Dermis blood vessel endothelial cell (primary cell): ENCODE results near the gene PDZK1. TPM values are rescaled to one million over a fixed set of nuclear protein-coding genes. Genes with fewer than 3 reads are reported as not detected.
"Not testable (repeated sequence)": the region's sequence is repeated elsewhere in the genome, so short reads cannot be mapped to it uniquely, and the experiment has no call there.

Source experiments
- DNase-seq: peaks from one replicate; pipeline ENCODE4 v3.0.0; 2010
- total RNA-seq: library from RNA; depleted of rRNA; stranded (reverse); fragments of >200 nt; gene quantifications from 2 replicates; pipeline ENCODE4 v1.2.3, GENCODE V29; 2014

PDZK1 gene
- 0.33 and 0.34 TPM in 2 replicates for total RNA-seq

- no peak for DNase-seq
Measured at GRCh38 chr1:145707183-145707867, at the start of gene PDZK1. TSS of gene PDZK1 (minus strand) at chr1:145707368. CDS start at chr1:145688021, 19,347 bp downstream.

- DNase-seq: peak; percentile 73
Measured at GRCh38 chr1:145751491-145752037, 44.4 kb upstream of the PDZK1 start.

- peak; percentile 13 for DNase-seq
Measured at GRCh38 chr1:145750426-145750825, 43.3 kb upstream of the PDZK1 start.

GRCh38 chr1:145747398-145748247 lies 40.5 kb upstream of the PDZK1 start:
- DNase-seq: no peak

- no peak for DNase-seq
Measured at GRCh38 chr1:145740269-145740668, 33.1 kb upstream of the PDZK1 start.

- no peak for DNase-seq
Measured at GRCh38 chr1:145736191-145736590, 29.0 kb upstream of the PDZK1 start.

- DNase-seq: no peak
Measured at GRCh38 chr1:145730900-145731299, 23.7 kb upstream of the PDZK1 start.

GRCh38 chr1:145730467-145730866 lies 23.3 kb upstream of the PDZK1 start:
- DNase-seq: no peak

- no peak for DNase-seq
Measured at GRCh38 chr1:145729666-145730436, 22.7 kb upstream of the PDZK1 start.

- no peak for DNase-seq
Measured at GRCh38 chr1:145729196-145729595, 22.0 kb upstream of the PDZK1 start.

GRCh38 chr1:145726193-145726592 lies 19.0 kb upstream of the PDZK1 start:
- not testable (repeated sequence) for DNase-seq

GRCh38 chr1:145720878-145721671 lies 13.9 kb upstream of the PDZK1 start:
- DNase-seq: peak; percentile 69

- DNase-seq: peak; percentile 24
Measured at GRCh38 chr1:145720556-145720877, 13.3 kb upstream of the PDZK1 start.

- DNase-seq: no peak
Measured at GRCh38 chr1:145719230-145720079, 12.3 kb upstream of the PDZK1 start, which contains the start of gene CD160. TSS of gene CD160 (plus strand) at chr1:145719499. CDS start at chr1:145728328, 8,829 bp downstream.

- DNase-seq: not testable (repeated sequence)
Measured at GRCh38 chr1:145718465-145718864, 11.3 kb upstream of the PDZK1 start.

GRCh38 chr1:145717833-145718232 lies 10.7 kb upstream of the PDZK1 start:
- no peak for DNase-seq

GRCh38 chr1:145716641-145717345 lies 9.6 kb upstream of the PDZK1 start:
- DNase-seq: no peak

GRCh38 chr1:145714524-145715111 lies 7.5 kb upstream of the PDZK1 start:
- no peak for DNase-seq

- no peak for DNase-seq
Measured at GRCh38 chr1:145711213-145711651, 4.1 kb upstream of the PDZK1 start.
